ENCODE data around the gene CMBL.

Gene CMBL

GRCh38 chr5:10268100-10268499, 39.6 kb downstream of the CMBL start:
- H3K4me1 ChIP-seq (ENCODE audit: low read length), result no peaks in the 10 kb centered on the region
- H3K27me3 ChIP-seq (ENCODE audit: low read depth, low read length), result no peaks in the 10 kb centered on the region
- H3K4me2 ChIP-seq (ENCODE audit: low read length), result no peak overlapping the region
- peaks cover 18% of the 10 kb centered on the region for H3K36me3 ChIP-seq (replicated peaks; ENCODE audit: low read depth, low read length)
- H3K9ac ChIP-seq (ENCODE audit: low read length), result no peak overlapping the region
- no peaks in the 10 kb centered on the region for H4K20me1 ChIP-seq (ENCODE audit: insufficient read depth, low read length)
- no peaks in the 10 kb centered on the region for H3K9me3 ChIP-seq (ENCODE audit: insufficient read depth, low read length)
- no peak overlapping the region for H2AFZ ChIP-seq (ENCODE audit: low read depth, low read length)
- no peak overlapping the region for H3K27ac ChIP-seq (ENCODE audit: low read length)
- H3K4me3 ChIP-seq (ENCODE audit: low read length), result no peak overlapping the region
- TF ChIP-seq EZH2phosphoT487 (IDR thresholded peaks at IDR 0.05; ENCODE audit: low read depth) (no peak), CTCF (IDR thresholded peaks at IDR 0.05; ENCODE audit: low read depth, low read length) (no peak)
- no peaks in the 10 kb centered on the region for H3K79me2 ChIP-seq (ENCODE audit: low read length)

- H4K20me1 ChIP-seq (ENCODE audit: insufficient read depth, low read length), result no peaks in the 10 kb centered on the region
- H3K4me2 ChIP-seq (ENCODE audit: low read length), result no peak overlapping the region
- no peaks in the 10 kb centered on the region for H3K27me3 ChIP-seq (ENCODE audit: low read depth, low read length)
- no peak overlapping the region for H3K4me3 ChIP-seq (ENCODE audit: low read length)
- H3K27ac ChIP-seq (ENCODE audit: low read length), result no peak overlapping the region
- H3K9ac ChIP-seq (ENCODE audit: low read length), result no peak overlapping the region
- H3K9me3 ChIP-seq (ENCODE audit: insufficient read depth, low read length), result no peaks in the 10 kb centered on the region
- TF ChIP-seq CTCF (IDR thresholded peaks at IDR 0.05; ENCODE audit: low read depth, low read length) (no peak), EZH2phosphoT487 (IDR thresholded peaks at IDR 0.05; ENCODE audit: low read depth) (no peak)
- H3K79me2 ChIP-seq (ENCODE audit: low read length), result no peaks in the 10 kb centered on the region
- H2AFZ ChIP-seq (ENCODE audit: low read depth, low read length), result no peak overlapping the region
- peaks cover 28% of the 10 kb centered on the region for H3K36me3 ChIP-seq (replicated peaks; ENCODE audit: low read depth, low read length)
- H3K4me1 ChIP-seq (ENCODE audit: low read length), result no peaks in the 10 kb centered on the region
Measured at GRCh38 chr5:10266839-10267238, 40.9 kb downstream of the CMBL start.

GRCh38 chr5:10266137-10266536, 41.6 kb downstream of the CMBL start:
- H3K27me3 ChIP-seq (ENCODE audit: low read depth, low read length), result no peaks in the 10 kb centered on the region
- H4K20me1 ChIP-seq (ENCODE audit: insufficient read depth, low read length), result no peaks in the 10 kb centered on the region; the same call in 1 of the 2 replicates
- H3K79me2 ChIP-seq (ENCODE audit: low read length), result no peaks in the 10 kb centered on the region
- no peak for TF ChIP-seq CTCF (IDR thresholded peaks at IDR 0.05; ENCODE audit: low read depth, low read length)
- TF ChIP-seq EZH2phosphoT487 (IDR thresholded peaks at IDR 0.05; ENCODE audit: low read depth), result no peak
- H3K9me3 ChIP-seq (ENCODE audit: insufficient read depth, low read length), result no peaks in the 10 kb centered on the region
- no peaks in the 10 kb centered on the region for H3K4me1 ChIP-seq (ENCODE audit: low read length)
- H3K27ac ChIP-seq (ENCODE audit: low read length), result no peak overlapping the region
- H3K36me3 ChIP-seq (replicated peaks; ENCODE audit: low read depth, low read length), result peaks cover 33% of the 10 kb centered on the region
- no peak overlapping the region for H3K4me3 ChIP-seq (ENCODE audit: low read length)
- no peak overlapping the region for H3K9ac ChIP-seq (ENCODE audit: low read length)
- H3K4me2 ChIP-seq (ENCODE audit: low read length), result no peak overlapping the region
- no peak overlapping the region for H2AFZ ChIP-seq (ENCODE audit: low read depth, low read length)

- H3K4me1 ChIP-seq (ENCODE audit: low read length), result no peaks in the 10 kb centered on the region
- H3K79me2 ChIP-seq (ENCODE audit: low read length), result no peaks in the 10 kb centered on the region
- peaks cover 38% of the 10 kb centered on the region for H3K36me3 ChIP-seq (replicated peaks; ENCODE audit: low read depth, low read length)
- no peaks in the 10 kb centered on the region; the same call in 1 of the 2 replicates for H4K20me1 ChIP-seq (ENCODE audit: insufficient read depth, low read length)
- H3K4me3 ChIP-seq (ENCODE audit: low read length), result no peak overlapping the region
- no peaks in the 10 kb centered on the region for H3K9me3 ChIP-seq (ENCODE audit: insufficient read depth, low read length)
- H3K27ac ChIP-seq (ENCODE audit: low read length), result no peak overlapping the region
- no peak overlapping the region for H3K4me2 ChIP-seq (ENCODE audit: low read length)
- TF ChIP-seq CTCF (IDR thresholded peaks at IDR 0.05; ENCODE audit: low read depth, low read length) (no peak), EZH2phosphoT487 (IDR thresholded peaks at IDR 0.05; ENCODE audit: low read depth) (no peak)
- H3K9ac ChIP-seq (ENCODE audit: low read length), result no peak overlapping the region
- no peak overlapping the region for H2AFZ ChIP-seq (ENCODE audit: low read depth, low read length)
- no peaks in the 10 kb centered on the region for H3K27me3 ChIP-seq (ENCODE audit: low read depth, low read length)
Measured at GRCh38 chr5:10265245-10266109, 42.2 kb downstream of the CMBL start.

All from OCI-LY3 (cell line).